ENCODE results near the gene DOCK10. TPM values are rescaled to one million over a fixed set of nuclear protein-coding genes. Genes with fewer than 3 reads are reported as not detected.

Gene DOCK10
- total and polyA plus RNA-seq, 10 of the 15 experiments (the other 5 are each of a cell fraction or from before 2014, with no cell fraction given) = 16.9 to 120 (median 85.5) TPM

DNA sequence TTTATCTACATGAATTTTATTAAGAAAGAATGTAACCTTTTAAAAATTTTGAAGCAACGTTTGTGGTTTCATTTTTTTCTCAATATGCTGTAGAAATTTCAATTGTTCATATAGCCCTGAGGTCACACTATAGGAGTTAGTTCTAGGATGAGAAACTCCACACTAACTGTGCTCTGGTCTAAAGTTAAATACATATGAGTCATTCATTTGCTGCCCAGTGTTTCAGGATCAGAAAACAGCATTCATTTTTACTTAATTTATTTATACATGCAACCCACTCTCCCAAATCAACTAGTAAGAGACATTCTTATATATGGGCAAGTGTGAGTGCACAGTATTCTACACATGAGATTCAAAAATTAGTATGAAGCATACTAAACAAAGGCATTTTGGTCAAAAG lies 137.9 kb downstream of the DOCK10 start:
- in situ Hi-C loops (cut with MboI) = no loop called here
- ChIA-PET RAD21 (ENCODE audit: unreplicated experiment) (no interaction called here), CTCF (no interaction called here), POLR2A (no interaction called here), SMC1A (ENCODE audit: uncharacterized antibody, unreplicated experiment) (no interaction called here)
- Histone ChIP-seq H4K20me1 (ENCODE audit: control insufficient read depth, insufficient read depth) (no peaks in the 10 kb centered on the region), H3K27me3 (replicated peaks in 1 of 2; ENCODE audit: control insufficient read depth in 2 of 2, insufficient read depth in 2 of 2, low read length in 1 of 2) (no peaks in the 10 kb centered on the region), H3K4me2 (ENCODE audit: control insufficient read depth, insufficient read depth) (no peak overlapping the region), H3K9ac (ENCODE audit: control insufficient read depth, insufficient read depth, low read length) (no peak overlapping the region), H3K4me1 (ENCODE audit: control insufficient read depth, insufficient read depth, low read length) (no peaks in the 10 kb centered on the region), H3K79me2 (ENCODE audit: control insufficient read depth, insufficient read depth, low read length) (peaks cover 14% of the 10 kb centered on the region), H2AFZ (ENCODE audit: control insufficient read depth, low read depth, low read length) (no peak overlapping the region), H3K27ac (ENCODE audit: control insufficient read depth, insufficient read depth) (no peak overlapping the region), H3K36me3 (ENCODE audit: control insufficient read depth in 2 of 2, insufficient read depth in 2 of 2, low read length in 1 of 2) (peaks cover 0 to 8% of the 10 kb centered on the region in 2 experiments; a peak in 3 of 4 replicates), H3K9me3 (replicated peaks; ENCODE audit: control insufficient read depth, insufficient read depth, low read length) (no peaks in the 10 kb centered on the region; the same call in 2 of the 3 replicates), H3K4me3 (no peak overlapping the region)
- FAIRE-seq = no peak
- DNase-seq (ENCODE audit: low read depth, low spot score) = no peak
- intact Hi-C loops (cut with micrococcal nuclease; ENCODE audit: unreplicated experiment) = no loop called here
- peak; percentile 20; the same call in 1 of the 2 replicates for TF ChIP-seq JUNB (IDR thresholded peaks at IDR 0.05)
- peak; percentile 7; the same call in 1 of the 2 replicates for TF ChIP-seq RUNX3 (IDR thresholded peaks at IDR 0.05; ENCODE audit: low read length)
- TF ChIP-seq SRF (IDR thresholded peaks at IDR 0.05; ENCODE audit: low read depth in 2 of 2, low read length in 2 of 2) = no peak
- no TSS peak for BruUV-seq (replicated peaks)
- WGBS (ENCODE audit: insufficient coverage, insufficient replicate concordance, low lambda C conversion rate, missing lambda C conversion rate) = 0% methylated on average over 1 of the region's 1 CpG
- ATAC-seq = peak; percentile 74

DNA sequence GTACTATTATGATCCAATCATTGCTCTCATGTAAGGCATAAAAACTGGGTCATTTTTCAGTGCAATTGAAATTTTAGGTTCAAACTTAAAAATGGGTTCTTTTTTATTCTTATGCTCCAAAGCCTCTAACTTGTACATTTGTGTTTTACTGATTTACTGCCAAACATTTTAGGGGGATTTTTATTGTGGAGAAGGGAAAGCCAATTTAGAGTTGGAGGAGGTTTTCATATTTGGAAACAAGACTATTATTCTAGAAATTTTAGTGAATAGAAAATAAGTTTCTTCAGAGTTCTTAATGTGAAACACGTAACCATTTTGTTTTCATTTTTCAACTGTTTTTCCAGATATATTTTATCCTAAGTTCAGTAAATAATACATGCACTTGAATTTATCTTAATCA lies 138.6 kb downstream of the DOCK10 start:
- in situ Hi-C loops (cut with MboI) = no loop called here
- ATAC-seq = no peak
- no peak for TF ChIP-seq SMC3 (IDR thresholded peaks at IDR 0.05; ENCODE audit: borderline replicate concordance, low read length)
- TF ChIP-seq MYC (IDR thresholded peaks at IDR 0.05; ENCODE audit: insufficient read depth, insufficient read length, insufficient replicate concordance, low read length, severe bottlenecking) = no peak
- TF ChIP-seq, protein P1, sequence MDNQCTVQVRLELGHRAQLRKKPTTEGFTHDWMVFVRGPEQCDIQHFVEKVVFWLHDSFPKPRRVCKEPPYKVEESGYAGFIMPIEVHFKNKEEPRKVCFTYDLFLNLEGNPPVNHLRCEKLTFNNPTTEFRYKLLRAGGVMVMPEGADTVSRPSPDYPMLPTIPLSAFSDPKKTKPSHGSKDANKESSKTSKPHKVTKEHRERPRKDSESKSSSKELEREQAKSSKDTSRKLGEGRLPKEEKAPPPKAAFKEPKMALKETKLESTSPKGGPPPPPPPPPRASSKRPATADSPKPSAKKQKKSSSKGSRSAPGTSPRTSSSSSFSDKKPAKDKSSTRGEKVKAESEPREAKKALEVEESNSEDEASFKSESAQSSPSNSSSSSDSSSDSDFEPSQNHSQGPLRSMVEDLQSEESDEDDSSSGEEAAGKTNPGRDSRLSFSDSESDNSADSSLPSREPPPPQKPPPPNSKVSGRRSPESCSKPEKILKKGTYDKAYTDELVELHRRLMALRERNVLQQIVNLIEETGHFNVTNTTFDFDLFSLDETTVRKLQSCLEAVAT (IDR thresholded peaks at IDR 0.05) = no peak
- no peak for TF ChIP-seq BACH1 (IDR thresholded peaks at IDR 0.05; ENCODE audit: borderline replicate concordance)
- TF ChIP-seq, protein P2, sequence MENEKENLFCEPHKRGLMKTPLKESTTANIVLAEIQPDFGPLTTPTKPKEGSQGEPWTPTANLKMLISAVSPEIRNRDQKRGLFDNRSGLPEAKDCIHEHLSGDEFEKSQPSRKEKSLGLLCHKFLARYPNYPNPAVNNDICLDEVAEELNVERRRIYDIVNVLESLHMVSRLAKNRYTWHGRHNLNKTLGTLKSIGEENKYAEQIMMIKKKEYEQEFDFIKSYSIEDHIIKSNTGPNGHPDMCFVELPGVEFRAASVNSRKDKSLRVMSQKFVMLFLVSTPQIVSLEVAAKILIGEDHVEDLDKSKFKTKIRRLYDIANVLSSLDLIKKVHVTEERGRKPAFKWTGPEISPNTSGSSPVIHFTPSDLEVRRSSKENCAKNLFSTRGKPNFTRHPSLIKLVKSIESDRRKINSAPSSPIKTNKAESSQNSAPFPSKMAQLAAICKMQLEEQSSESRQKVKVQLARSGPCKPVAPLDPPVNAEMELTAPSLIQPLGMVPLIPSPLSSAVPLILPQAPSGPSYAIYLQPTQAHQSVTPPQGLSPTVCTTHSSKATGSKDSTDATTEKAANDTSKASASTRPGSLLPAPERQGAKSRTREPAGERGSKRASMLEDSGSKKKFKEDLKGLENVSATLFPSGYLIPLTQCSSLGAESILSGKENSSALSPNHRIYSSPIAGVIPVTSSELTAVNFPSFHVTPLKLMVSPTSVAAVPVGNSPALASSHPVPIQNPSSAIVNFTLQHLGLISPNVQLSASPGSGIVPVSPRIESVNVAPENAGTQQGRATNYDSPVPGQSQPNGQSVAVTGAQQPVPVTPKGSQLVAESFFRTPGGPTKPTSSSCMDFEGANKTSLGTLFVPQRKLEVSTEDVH (IDR thresholded peaks at IDR 0.05; ENCODE audit: low read depth, partially characterized antibody) = no peak
- TF ChIP-seq, protein P3, sequence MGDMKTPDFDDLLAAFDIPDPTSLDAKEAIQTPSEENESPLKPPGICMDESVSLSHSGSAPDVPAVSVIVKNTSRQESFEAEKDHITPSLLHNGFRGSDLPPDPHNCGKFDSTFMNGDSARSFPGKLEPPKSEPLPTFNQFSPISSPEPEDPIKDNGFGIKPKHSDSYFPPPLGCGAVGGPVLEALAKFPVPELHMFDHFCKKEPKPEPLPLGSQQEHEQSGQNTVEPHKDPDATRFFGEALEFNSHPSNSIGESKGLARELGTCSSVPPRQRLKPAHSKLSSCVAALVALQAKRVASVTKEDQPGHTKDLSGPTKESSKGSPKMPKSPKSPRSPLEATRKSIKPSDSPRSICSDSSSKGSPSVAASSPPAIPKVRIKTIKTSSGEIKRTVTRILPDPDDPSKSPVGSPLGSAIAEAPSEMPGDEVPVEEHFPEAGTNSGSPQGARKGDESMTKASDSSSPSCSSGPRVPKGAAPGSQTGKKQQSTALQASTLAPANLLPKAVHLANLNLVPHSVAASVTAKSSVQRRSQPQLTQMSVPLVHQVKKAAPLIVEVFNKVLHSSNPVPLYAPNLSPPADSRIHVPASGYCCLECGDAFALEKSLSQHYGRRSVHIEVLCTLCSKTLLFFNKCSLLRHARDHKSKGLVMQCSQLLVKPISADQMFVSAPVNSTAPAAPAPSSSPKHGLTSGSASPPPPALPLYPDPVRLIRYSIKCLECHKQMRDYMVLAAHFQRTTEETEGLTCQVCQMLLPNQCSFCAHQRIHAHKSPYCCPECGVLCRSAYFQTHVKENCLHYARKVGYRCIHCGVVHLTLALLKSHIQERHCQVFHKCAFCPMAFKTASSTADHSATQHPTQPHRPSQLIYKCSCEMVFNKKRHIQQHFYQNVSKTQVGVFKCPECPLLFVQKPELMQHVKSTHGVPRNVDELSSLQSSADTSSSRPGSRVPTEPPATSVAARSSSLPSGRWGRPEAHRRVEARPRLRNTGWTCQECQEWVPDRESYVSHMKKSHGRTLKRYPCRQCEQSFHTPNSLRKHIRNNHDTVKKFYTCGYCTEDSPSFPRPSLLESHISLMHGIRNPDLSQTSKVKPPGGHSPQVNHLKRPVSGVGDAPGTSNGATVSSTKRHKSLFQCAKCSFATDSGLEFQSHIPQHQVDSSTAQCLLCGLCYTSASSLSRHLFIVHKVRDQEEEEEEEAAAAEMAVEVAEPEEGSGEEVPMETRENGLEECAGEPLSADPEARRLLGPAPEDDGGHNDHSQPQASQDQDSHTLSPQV (IDR thresholded peaks at IDR 0.05) = no peak

More for the DNA sequence above, 138.6 kb downstream of the DOCK10 start:
- 96% methylated on average over 1 of the region's 1 CpG for WGBS (ENCODE audit: insufficient coverage, insufficient replicate concordance, low lambda C conversion rate, missing lambda C conversion rate)
- no TSS peak for BruUV-seq (replicated peaks)
- intact Hi-C loops (cut with micrococcal nuclease; ENCODE audit: unreplicated experiment) = no loop called here
- Histone ChIP-seq H4K20me1 (ENCODE audit: control insufficient read depth, insufficient read depth) (no peaks in the 10 kb centered on the region), H3K9ac (ENCODE audit: control insufficient read depth, insufficient read depth, low read length) (no peak overlapping the region), H2AFZ (ENCODE audit: control insufficient read depth, low read depth, low read length) (no peak overlapping the region), H3K4me3 (no peak overlapping the region), H3K79me2 (ENCODE audit: control insufficient read depth, insufficient read depth, low read length) (peaks cover 8% of the 10 kb centered on the region), H3K36me3 (ENCODE audit: control insufficient read depth in 2 of 2, insufficient read depth in 2 of 2, low read length in 1 of 2) (peaks cover 0 to 8% of the 10 kb centered on the region in 2 experiments; a peak in 3 of 4 replicates), H3K4me2 (ENCODE audit: control insufficient read depth, insufficient read depth) (no peak overlapping the region), H3K9me3 (replicated peaks; ENCODE audit: control insufficient read depth, insufficient read depth, low read length) (no peaks in the 10 kb centered on the region; the same call in 2 of the 3 replicates), H3K27ac (ENCODE audit: control insufficient read depth, insufficient read depth) (0 out of 2 replicates have a peak overlapping the region, but pooled peaks have one; percentile 5), H3K27me3 (replicated peaks in 1 of 2; ENCODE audit: control insufficient read depth in 2 of 2, insufficient read depth in 2 of 2, low read length in 1 of 2) (no peaks in the 10 kb centered on the region), H3K4me1 (ENCODE audit: control insufficient read depth, insufficient read depth, low read length) (no peaks in the 10 kb centered on the region)
- CTCF ChIA-PET = no interaction called here
- FAIRE-seq (peak; percentile 80), DNase-seq (ENCODE audit: low read depth, low spot score) (no peak)
- RAD21 ChIA-PET (ENCODE audit: unreplicated experiment) = no interaction called here
- POLR2A ChIA-PET = no interaction called here
- SMC1A ChIA-PET (ENCODE audit: uncharacterized antibody, unreplicated experiment) = no interaction called here
